Upper lobe of left lung (tissue), 6 donors: ENCODE measurements around the gene LRRC66. TPM values are rescaled to one million over a fixed set of nuclear protein-coding genes. Genes with fewer than 3 reads are reported as not detected.

Source experiments
- ATAC-seq, 2 donors: fragments of 200-7000 bp; cut with Tn5 transposase; one replicate each; pipeline ENCODE4 v1.9.1; 2022; ENCODE audit warnings: mild to moderate bottlenecking in 2 of 2, moderate library complexity in 2 of 2; ENCODE audit not compliant: low FRiP score in 2 of 2
- DNase-seq, 2 donors: peaks; one replicate each; pipeline ENCODE4 v3.0.0-alpha.2; 2019 to 2020
- H3K27ac ChIP-seq, 4 donors: fragments of 200-600 bp; sonication (generic); one replicate each; pipeline ENCODE4 v1.5.1; 2016 to 2019
- H3K27me3 ChIP-seq, 4 donors: fragments of 200-600 bp; sonication (generic); one replicate each; pipeline ENCODE4 v1.5.1; 2017 to 2019
- H3K36me3 ChIP-seq, 4 donors: fragments of 200-600 bp; sonication (generic); one replicate each; pipeline ENCODE4 v1.5.1; 2016 to 2019
- H3K4me1 ChIP-seq, 4 donors: fragments of 200-600 bp; sonication (generic); one replicate each; pipeline ENCODE4 v1.5.1; 2018 to 2019
- H3K4me3 ChIP-seq, 4 donors: fragments of 200-600 bp; sonication (generic); one replicate each; pipeline ENCODE4 v1.5.1; 2017 to 2019; ENCODE audit warnings: mild to moderate bottlenecking in 2 of 4, moderate library complexity in 1 of 4
- H3K9me3 ChIP-seq, 4 donors: fragments of 200-600 bp; sonication (generic); one replicate each; pipeline ENCODE4 v1.5.1; 2018 to 2019
- CTCF ChIP-seq, 6 experiments: fragments of 450-650 bp in 4 of 6; fragments of 200-600 bp in 2 of 6; sonication (generic) in 2 of 6; IDR thresholded peaks; one replicate each; pipeline ENCODE4 v1.5.1; 2016 to 2019; ENCODE audit warnings: antibody characterized with exemption in 6 of 6
- EP300 ChIP-seq, 4 donors: sonication (generic); formaldehyde crosslinking; IDR thresholded peaks; one replicate each; pipeline ENCODE4 v1.5.1; 2017; ENCODE audit warnings: antibody characterized with exemption in 4 of 4, control low read depth in 2 of 4
- POLR2A ChIP-seq, 4 donors: fragments of 450-650 bp; IDR thresholded peaks; one replicate each; pipeline ENCODE4 v1.5.1; 2016 to 2017; ENCODE audit warnings: antibody characterized with exemption in 4 of 4, mild to moderate bottlenecking in 2 of 4
- POLR2AphosphoS5 ChIP-seq, 2 donors: sonication (generic); formaldehyde crosslinking; IDR thresholded peaks; one replicate each; pipeline ENCODE4 v1.5.1; 2017; ENCODE audit warnings: antibody characterized with exemption in 2 of 2
- WGBS, 2 donors: methylation state at CpG; one replicate each; pipeline ENCODE4 v1.1.5; 2017 to 2018; 5-methylcytosine and 5-hydroxymethylcytosine counted together
- total RNA-seq, 6 donors: library from RNA; depleted of rRNA in 4 of 6; stranded (reverse); fragments of >200 nt in 4 of 6; gene quantifications; one replicate each; pipeline versions ENCODE4 v1.1.0 to v1.2.1, GENCODE V29; 2016 to 2021
- donor health status: DM: no; HTN: no; CAD: no; lungs with moderate emphysema.
- donor health status: DM: no; HTN: yes; CAD: no; lungs with severe emphysema.

LRRC66 gene
- total RNA-seq, 6 donors from 2014 or later, result 0.06 to 0.79 (median 0.29) TPM; not detected in 2

DNA sequence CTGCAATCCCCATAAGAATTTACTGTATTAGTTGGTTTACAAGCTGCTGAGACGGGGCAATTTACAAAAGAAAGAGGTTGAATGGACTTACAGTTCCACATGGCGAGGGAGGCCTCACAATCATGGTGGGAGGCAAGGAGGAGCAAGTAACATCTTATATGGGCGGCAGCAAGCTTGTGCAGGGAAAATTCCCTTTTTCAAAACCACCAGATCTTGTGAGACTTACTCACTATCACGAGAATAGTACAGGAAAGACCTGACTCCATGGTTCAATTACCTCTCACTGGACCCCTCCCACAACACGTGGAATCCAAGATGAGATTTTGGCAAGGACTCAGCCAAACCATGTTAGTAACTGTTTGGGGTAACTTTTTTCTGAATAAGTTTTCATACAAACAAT, 29.1 kb upstream of the LRRC66 start:
- Histone ChIP-seq H3K27me3 (peaks cover 0 to 9% (median 5%) of the 10 kb centered on the region in 4 donors), H3K27ac (no peak overlapping the region), H3K9me3 (no peaks in the 10 kb centered on the region), H3K36me3 (no peaks in the 10 kb centered on the region), H3K4me1 (peaks cover 8 to 23% (median 16%) of the 10 kb centered on the region in 4 donors), H3K4me3 (no peak overlapping the region)
- no peak for TF ChIP-seq CTCF (IDR thresholded peaks at IDR 0.05)
- TF ChIP-seq POLR2A (IDR thresholded peaks at IDR 0.05), result no peak
- TF ChIP-seq POLR2AphosphoS5 (IDR thresholded peaks at IDR 0.05), result no peak
- TF ChIP-seq EP300 (IDR thresholded peaks at IDR 0.05), result no peak
- no peak for ATAC-seq
- 88 to 89% methylated on average over 5 of the region's 5 CpGs for WGBS, 2 donors
- no peak for DNase-seq

DNA sequence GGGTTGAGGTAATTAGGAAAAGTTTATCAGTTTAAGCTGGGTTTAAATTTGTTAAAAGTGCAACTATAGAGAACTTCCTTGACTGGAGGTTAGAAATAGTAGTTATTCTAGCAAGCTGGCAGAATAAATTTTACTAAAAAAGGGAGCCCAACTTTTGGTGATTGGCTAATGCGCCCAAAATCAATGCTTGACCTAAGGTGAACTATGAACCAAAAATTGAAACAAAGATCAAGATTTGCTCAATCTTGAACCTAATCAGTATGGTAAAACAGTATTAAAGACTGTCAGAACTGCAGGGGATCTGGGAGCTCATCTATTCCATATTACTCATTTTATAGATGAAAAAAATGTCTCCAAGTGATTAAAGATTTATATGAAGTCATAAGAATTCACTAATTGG, 24.9 kb upstream of the LRRC66 start:
- TF ChIP-seq POLR2A (IDR thresholded peaks at IDR 0.05) (no peak), POLR2AphosphoS5 (IDR thresholded peaks at IDR 0.05) (no peak), CTCF (IDR thresholded peaks at IDR 0.05) (no peak), EP300 (IDR thresholded peaks at IDR 0.05) (no peak)
- no peak for ATAC-seq
- DNase-seq, result no peak
- H3K4me3 ChIP-seq, result no peak overlapping the region
- no peaks in the 10 kb centered on the region for H3K27me3 ChIP-seq
- no peaks in the 10 kb centered on the region for H3K9me3 ChIP-seq
- 95 to 100% methylated on average over 1 of the region's 1 CpG for WGBS, 2 donors
- no peaks in the 10 kb centered on the region for H3K36me3 ChIP-seq
- no peaks in the 10 kb centered on the region for H3K4me1 ChIP-seq
- H3K27ac ChIP-seq, result no peak overlapping the region

GRCh38 chr4:52038103-52038912, 18.1 kb upstream of the LRRC66 start, which contains the start of gene SGCB:
Gene SGCB (minus strand): TSS chr4:52038299. CDS start chr4:52038259, 40 bp downstream.
- Histone ChIP-seq H3K4me1 (peaks cover 0 to 14% (median 0%) of the 10 kb centered on the region in 4 donors), H3K36me3 (no peaks in the 10 kb centered on the region), H3K9me3 (no peaks in the 10 kb centered on the region), H3K27ac (peak within 1 kb of the TSS; percentile 17 to 85 (median 56)), H3K4me3 (peak within 1 kb of the TSS; percentile 76 to 90 (median 84)), H3K27me3 (peaks cover 0 to 6% (median 0%) of the 10 kb centered on the region in 4 donors)
- peak; percentile 38 to 96 for ATAC-seq
- 9 to 11% methylated on average over 12 to 23 of the region's 70 CpGs for WGBS, 2 donors
- peak in 2 of 6 experiments; percentile 11 to 22 for TF ChIP-seq CTCF (IDR thresholded peaks at IDR 0.05)
- TF ChIP-seq POLR2A (IDR thresholded peaks at IDR 0.05), result peak in 1 of 4 donors; percentile 51
- TF ChIP-seq POLR2AphosphoS5 (IDR thresholded peaks at IDR 0.05), result no peak
- TF ChIP-seq EP300 (IDR thresholded peaks at IDR 0.05), result no peak
- DNase-seq, result peak; percentile 56 to 95

- WGBS, 2 donors, result 1% methylated on average over 10 to 11 of the region's 25 CpGs
- DNase-seq (no peak), ATAC-seq (peak in 1 of 2 donors; percentile 46)
- peaks cover 0 to 6% (median 0%) of the 10 kb centered on the region in 4 donors for H3K27me3 ChIP-seq
- TF ChIP-seq POLR2A (IDR thresholded peaks at IDR 0.05), result no peak
- peak overlapping the region; percentile 17 to 85 (median 56) for H3K27ac ChIP-seq
- peaks cover 0 to 14% (median 0%) of the 10 kb centered on the region in 4 donors for H3K4me1 ChIP-seq
- no peaks in the 10 kb centered on the region for H3K9me3 ChIP-seq
- H3K36me3 ChIP-seq, result no peaks in the 10 kb centered on the region
- peak overlapping the region; percentile 76 to 90 (median 84) for H3K4me3 ChIP-seq
Measured at GRCh38 chr4:52037689-52038102, 17.5 kb upstream of the LRRC66 start.

DNA sequence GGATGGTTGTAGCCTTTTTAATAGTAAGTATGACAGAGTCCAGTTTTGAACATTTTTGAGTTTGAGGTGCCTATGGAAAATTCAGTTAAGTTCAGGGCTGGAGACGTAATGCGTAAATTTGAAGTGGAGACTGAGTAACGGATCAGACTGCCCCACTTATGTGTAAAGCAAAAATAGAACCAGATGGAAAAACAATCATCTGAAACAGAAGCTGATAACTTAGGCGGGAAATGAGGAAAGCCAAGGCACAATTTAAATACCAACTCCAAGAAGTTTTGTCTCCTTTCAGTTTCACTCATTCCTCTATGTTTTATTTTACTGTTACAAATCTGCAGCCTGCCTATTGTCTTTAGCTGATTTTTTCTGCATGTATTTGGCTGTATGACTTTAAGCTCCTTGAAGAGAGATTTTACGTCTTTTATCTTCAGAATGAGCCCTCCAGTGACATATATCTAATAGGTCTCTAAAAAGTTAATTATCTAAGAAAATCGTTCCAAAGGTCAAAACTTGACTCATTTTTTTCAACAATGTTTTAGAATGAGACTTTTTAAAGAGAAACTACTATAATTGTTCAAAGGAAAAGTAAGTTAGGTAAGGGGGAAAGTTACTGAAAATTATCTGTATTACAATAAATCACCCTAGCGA, 16.8 kb upstream of the LRRC66 start:
- Histone ChIP-seq H3K27me3 (peaks cover 0 to 6% (median 0%) of the 10 kb centered on the region in 4 donors), H3K27ac (no peak overlapping the region), H3K4me3 (peak overlapping the region in 3 of 4 donors; percentile 82 to 90 (median 87)), H3K36me3 (no peaks in the 10 kb centered on the region), H3K4me1 (peaks cover 0 to 14% (median 0%) of the 10 kb centered on the region in 4 donors), H3K9me3 (no peaks in the 10 kb centered on the region)
- DNase-seq (no peak), ATAC-seq (no peak)
- 58% methylated on average over 7 of the region's 7 CpGs for WGBS, 2 donors
- TF ChIP-seq POLR2A (IDR thresholded peaks at IDR 0.05) (no peak), CTCF (IDR thresholded peaks at IDR 0.05) (no peak), POLR2AphosphoS5 (IDR thresholded peaks at IDR 0.05) (no peak), EP300 (IDR thresholded peaks at IDR 0.05) (no peak)
